Muscle layer of duodenum (tissue), 2 donors: ENCODE data around the gene POLR3A.

Source experiments
- H3K27ac ChIP-seq: one replicate; pipeline ENCODE4 v1.7.0; 2013; ENCODE audit warnings: mild to moderate bottlenecking, low read length
- H3K27me3 ChIP-seq: one replicate; pipeline ENCODE4 v1.7.0; 2013; ENCODE audit warnings: low read depth, mild to moderate bottlenecking, control low read depth, low read length
- H3K36me3 ChIP-seq, 2 donors: one replicate each; pipeline ENCODE4 v1.7.0; 2013; ENCODE audit warnings: low read length in 2 of 2, control low read depth in 1 of 2, mild to moderate bottlenecking in 1 of 2; ENCODE audit not compliant: insufficient read depth in 2 of 2, control insufficient read depth in 1 of 2
- H3K4me1 ChIP-seq, 2 donors: one replicate each; pipeline ENCODE4 v1.7.0; 2013; ENCODE audit warnings: low read length in 2 of 2, mild to moderate bottlenecking in 2 of 2, control low read depth in 1 of 2, moderate library complexity in 1 of 2; ENCODE audit not compliant: insufficient read depth in 2 of 2, control insufficient read depth in 1 of 2
- H3K4me3 ChIP-seq, 2 donors: one replicate each; pipeline ENCODE4 v1.7.0; 2013; ENCODE audit warnings: low read length in 2 of 2, low read depth in 1 of 2, mild to moderate bottlenecking in 1 of 2
- H3K9me3 ChIP-seq, 2 donors: one replicate each; pipeline ENCODE4 v1.7.0; 2013; ENCODE audit warnings: low read length in 2 of 2, control low read depth in 1 of 2, mild to moderate bottlenecking in 1 of 2; ENCODE audit not compliant: control insufficient read depth in 1 of 2
- donor health status: healthy.

POLR3A gene

DNA sequence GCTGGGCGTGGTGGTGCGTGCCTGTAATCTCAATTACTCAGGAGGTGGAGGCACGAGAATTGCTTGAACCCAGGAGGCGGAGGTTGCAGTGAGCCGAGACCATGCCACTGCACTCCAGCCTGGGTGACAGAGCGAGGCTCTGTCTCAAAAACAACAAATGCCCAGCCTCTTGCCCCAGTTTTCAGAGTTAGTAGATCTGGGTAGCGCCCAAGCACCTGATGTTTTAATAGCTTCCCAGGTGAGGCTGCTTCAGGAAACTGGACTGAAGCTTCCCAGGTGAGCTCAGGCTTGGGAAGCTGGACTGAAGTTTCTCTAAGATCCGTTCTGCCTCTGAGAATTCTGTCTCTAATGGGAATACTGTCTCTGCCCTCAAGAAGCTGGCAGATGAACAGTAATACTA, 16.5 kb upstream of the POLR3A start:
- Histone ChIP-seq H3K36me3 (peaks cover 18 to 19% of the 10 kb centered on the region in 2 donors), H3K4me3 (no peak overlapping the region), H3K27ac (no peak overlapping the region), H3K27me3 (no peaks in the 10 kb centered on the region), H3K4me1 (peaks cover 0 to 10% of the 10 kb centered on the region in 2 donors), H3K9me3 (no peaks in the 10 kb centered on the region)

DNA sequence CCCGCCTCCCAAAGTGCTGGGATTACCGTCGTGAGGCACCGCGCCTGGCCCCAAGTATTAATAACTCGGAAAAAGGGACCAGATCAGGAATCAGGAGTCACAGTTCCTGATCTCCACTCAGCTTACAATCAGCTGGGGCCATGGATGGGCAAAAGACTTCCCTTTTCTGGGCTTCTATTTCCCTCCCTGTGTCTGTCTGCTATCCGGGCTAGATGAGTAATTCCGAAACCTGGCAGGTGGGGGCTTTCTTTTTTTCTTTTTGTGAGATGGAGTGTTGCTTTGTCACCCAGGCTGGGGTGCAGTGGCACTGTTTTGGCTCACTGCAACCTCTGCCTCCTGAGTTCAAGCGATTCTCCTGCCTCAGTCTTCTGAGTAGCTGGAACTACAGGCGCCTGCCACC, 15.9 kb upstream of the POLR3A start:
- Histone ChIP-seq H3K36me3 (peaks cover 23 to 25% of the 10 kb centered on the region in 2 donors), H3K4me3 (no peak overlapping the region), H3K27ac (no peak overlapping the region), H3K4me1 (peaks cover 0 to 10% of the 10 kb centered on the region in 2 donors), H3K27me3 (no peaks in the 10 kb centered on the region), H3K9me3 (no peaks in the 10 kb centered on the region)

- no peak overlapping the region for H3K27ac ChIP-seq
- no peaks in the 10 kb centered on the region for H3K27me3 ChIP-seq
- no peak overlapping the region for H3K4me3 ChIP-seq
- H3K36me3 ChIP-seq, result peaks cover 28 to 30% of the 10 kb centered on the region in 2 donors
- no peaks in the 10 kb centered on the region for H3K9me3 ChIP-seq
- H3K4me1 ChIP-seq, result peaks cover 0 to 10% of the 10 kb centered on the region in 2 donors
Measured at GRCh38 chr10:78044699-78045098, 15.4 kb upstream of the POLR3A start.

DNA sequence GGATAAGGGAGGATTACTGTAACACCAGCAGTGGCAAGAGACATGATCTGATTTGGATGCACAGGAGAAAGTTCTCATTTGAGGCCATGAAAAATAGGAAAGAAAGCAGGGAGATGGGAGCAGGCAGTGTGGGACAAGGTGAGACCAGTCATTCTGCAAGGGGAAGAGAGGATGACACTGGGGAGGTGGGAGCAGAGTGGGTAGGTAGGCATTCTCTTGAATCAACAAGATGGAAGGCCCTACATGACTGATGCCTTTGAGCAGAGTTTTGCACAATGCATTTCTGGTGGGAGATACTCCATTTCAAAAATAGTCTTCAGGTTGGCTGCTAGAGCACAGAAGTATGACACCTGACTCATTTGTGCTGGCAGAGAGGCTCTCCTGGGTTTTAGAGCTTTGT, 14.9 kb upstream of the POLR3A start:
- H3K36me3 ChIP-seq, result peaks cover 33 to 35% of the 10 kb centered on the region in 2 donors
- no peak overlapping the region for H3K27ac ChIP-seq
- H3K9me3 ChIP-seq, result no peaks in the 10 kb centered on the region
- no peak overlapping the region for H3K4me3 ChIP-seq
- H3K4me1 ChIP-seq, result peaks cover 0 to 10% of the 10 kb centered on the region in 2 donors
- H3K27me3 ChIP-seq, result no peaks in the 10 kb centered on the region

GRCh38 chr10:78042752-78043104, 13.4 kb upstream of the POLR3A start:
- H3K4me1 ChIP-seq, result peaks cover 0 to 9% of the 10 kb centered on the region in 2 donors
- H3K4me3 ChIP-seq, result no peak overlapping the region
- H3K9me3 ChIP-seq, result no peaks in the 10 kb centered on the region
- H3K27ac ChIP-seq, result no peak overlapping the region
- H3K36me3 ChIP-seq, result peaks cover 46 to 47% of the 10 kb centered on the region in 2 donors
- H3K27me3 ChIP-seq, result no peaks in the 10 kb centered on the region

GRCh38 chr10:78042058-78042751, 12.9 kb upstream of the POLR3A start:
- H3K36me3 ChIP-seq, result peaks cover 51 to 52% of the 10 kb centered on the region in 2 donors
- no peaks in the 10 kb centered on the region for H3K9me3 ChIP-seq
- H3K27ac ChIP-seq, result no peak overlapping the region
- peaks cover 0 to 3% of the 10 kb centered on the region in 2 donors for H3K4me1 ChIP-seq
- no peaks in the 10 kb centered on the region for H3K27me3 ChIP-seq
- H3K4me3 ChIP-seq, result no peak overlapping the region

- no peaks in the 10 kb centered on the region for H3K27me3 ChIP-seq
- H3K27ac ChIP-seq, result no peak overlapping the region
- H3K9me3 ChIP-seq, result no peaks in the 10 kb centered on the region
- peaks cover 59 to 60% of the 10 kb centered on the region in 2 donors for H3K36me3 ChIP-seq
- H3K4me3 ChIP-seq, result no peak overlapping the region
- H3K4me1 ChIP-seq, result no peaks in the 10 kb centered on the region
Measured at GRCh38 chr10:78041170-78042057, 12.1 kb upstream of the POLR3A start.

DNA sequence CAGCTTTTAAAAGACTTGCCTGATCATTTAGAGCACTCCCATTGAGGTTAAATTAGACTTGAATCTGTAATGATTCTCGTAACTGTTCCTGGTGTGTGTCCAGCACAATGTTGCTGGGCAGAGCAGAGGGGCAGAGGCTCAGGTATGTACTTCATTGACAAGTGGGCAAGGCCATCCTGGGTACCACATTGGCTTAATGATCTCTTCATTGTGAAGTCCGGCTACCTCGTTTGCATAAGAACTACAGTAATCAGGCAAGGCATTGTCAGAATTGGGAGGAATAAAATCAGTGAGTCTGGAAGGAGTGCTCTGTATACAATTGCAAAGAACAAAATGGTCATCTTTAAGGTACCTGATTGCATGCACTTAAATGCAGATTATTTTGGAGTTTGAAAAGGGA, 10.4 kb upstream of the POLR3A start:
- no peak overlapping the region for H3K4me3 ChIP-seq
- no peaks in the 10 kb centered on the region for H3K9me3 ChIP-seq
- no peaks in the 10 kb centered on the region for H3K27me3 ChIP-seq
- no peak overlapping the region for H3K27ac ChIP-seq
- H3K36me3 ChIP-seq, result peaks cover 69 to 74% of the 10 kb centered on the region in 2 donors
- H3K4me1 ChIP-seq, result peaks cover 10 to 12% of the 10 kb centered on the region in 2 donors

DNA sequence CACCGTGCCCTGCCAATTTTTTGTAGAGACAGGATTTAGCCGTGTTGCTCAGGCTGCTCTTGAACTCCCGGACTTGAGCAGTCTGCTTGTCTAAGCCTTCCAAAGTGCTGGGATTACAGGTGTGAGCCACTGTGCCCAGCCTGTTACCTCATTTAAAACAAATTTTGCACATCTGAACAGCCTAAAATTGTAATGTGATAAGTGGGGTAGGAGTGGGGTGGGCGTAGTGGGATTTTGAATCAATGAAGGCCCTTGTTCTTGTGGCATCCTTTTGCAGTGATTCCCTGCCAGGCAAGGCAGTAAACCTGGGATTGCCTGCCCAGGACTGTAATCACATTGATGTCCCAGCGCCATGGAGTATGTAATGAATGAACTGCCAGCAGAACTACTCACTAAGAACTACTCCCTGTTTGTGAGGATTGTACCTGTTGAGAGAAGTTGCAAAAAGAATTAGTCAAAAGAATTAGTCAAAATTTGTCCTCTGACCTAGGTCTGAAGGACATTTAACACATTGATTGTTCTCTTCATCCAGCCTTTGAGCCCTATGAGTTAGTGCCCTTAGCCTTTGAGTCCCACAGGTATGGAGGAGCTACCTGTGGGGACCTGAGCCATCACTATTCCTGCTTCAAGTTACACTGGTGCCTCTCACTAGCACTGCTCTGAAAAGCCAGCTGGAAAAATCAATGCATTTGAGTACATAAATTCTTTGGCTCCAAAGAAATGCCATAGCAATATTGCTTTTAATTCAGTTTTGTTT, 9.7 kb upstream of the POLR3A start:
- H3K4me1 ChIP-seq, result peaks cover 13 to 18% of the 10 kb centered on the region in 2 donors
- H3K27me3 ChIP-seq, result no peaks in the 10 kb centered on the region
- H3K9me3 ChIP-seq, result no peaks in the 10 kb centered on the region
- H3K27ac ChIP-seq, result no peak overlapping the region
- H3K36me3 ChIP-seq, result peaks cover 69 to 74% of the 10 kb centered on the region in 2 donors
- H3K4me3 ChIP-seq, result no peak overlapping the region

DNA sequence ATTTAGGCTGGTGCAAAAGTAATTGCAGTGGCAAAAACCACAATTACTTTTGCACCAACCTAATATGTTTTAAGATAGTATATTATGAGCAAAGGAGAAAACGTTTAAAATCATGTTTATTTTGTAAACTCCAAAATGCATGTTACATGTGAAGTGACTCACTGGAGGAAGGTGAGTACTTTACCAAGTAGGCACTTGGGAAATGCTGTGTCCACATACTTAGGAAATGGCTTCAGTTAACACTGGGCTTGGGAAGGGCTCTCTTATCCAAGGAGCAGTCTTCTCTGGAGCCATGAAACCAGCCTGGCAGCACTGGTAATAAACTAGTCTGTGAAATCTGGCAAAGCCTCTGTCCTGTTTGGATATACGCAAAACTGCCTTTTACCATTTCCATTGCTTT, 8.8 kb upstream of the POLR3A start:
- Histone ChIP-seq H3K9me3 (no peaks in the 10 kb centered on the region), H3K27ac (no peak overlapping the region), H3K4me3 (no peak overlapping the region), H3K4me1 (peaks cover 13 to 18% of the 10 kb centered on the region in 2 donors), H3K27me3 (no peaks in the 10 kb centered on the region), H3K36me3 (peaks cover 69 to 74% of the 10 kb centered on the region in 2 donors)
